HG03064 (cell line): ENCODE data around the gene AQP2.

Experiments
- ATAC-seq: cut with Tn5 transposase; IDR thresholded peaks from one replicate; pipeline ENCODE4 v1.9.1; 2021; ENCODE audit warnings: low read depth; ENCODE audit not compliant: unreplicated experiment

AQP2 gene

DNA sequence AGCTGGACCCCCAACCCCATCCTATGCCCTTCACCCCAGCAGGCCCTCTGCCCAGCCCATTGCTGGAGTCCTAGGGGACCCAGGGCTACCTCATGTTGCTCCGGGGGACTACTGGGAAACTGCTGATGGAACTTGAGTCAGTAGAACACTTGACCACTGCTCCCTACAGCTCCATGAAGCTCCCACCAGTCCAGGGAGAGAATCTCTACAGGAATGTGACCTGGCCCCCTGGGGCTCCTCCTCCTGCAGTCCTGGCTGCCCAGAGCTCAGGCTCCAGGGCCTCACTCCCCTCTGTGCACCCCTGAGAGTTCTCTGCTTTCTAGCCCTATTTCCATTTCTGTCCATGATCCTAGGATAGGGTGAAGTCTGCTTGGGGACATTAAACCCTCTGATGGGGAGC, 10.8 kb upstream of the AQP2 start:
- no peak for ATAC-seq

- ATAC-seq: no peak
Observed at GRCh38 chr12:49941556-49942511, 8.7 kb upstream of the AQP2 start.

DNA sequence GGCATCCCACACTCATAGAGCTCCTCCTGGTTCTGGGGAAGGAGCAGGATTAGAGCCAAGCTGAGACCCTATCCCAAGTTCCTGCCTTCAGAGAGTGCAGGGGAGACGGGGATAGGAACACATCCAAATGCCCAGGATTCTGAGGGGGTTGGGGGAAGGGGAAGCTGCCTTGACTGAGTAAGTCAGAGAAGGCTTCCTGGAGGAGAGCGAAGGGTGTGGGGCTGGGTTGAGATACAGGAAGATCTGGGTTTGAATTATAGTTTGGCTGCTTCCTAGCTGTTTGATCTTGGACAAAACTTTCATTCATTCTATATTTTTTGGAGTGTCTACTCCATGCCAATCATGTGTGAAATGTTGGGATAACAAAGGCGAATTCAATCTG, 8.0 kb upstream of the AQP2 start:
- no peak for ATAC-seq

GRCh38 chr12:49942921-49943624, 7.5 kb upstream of the AQP2 start:
- no peak for ATAC-seq

DNA sequence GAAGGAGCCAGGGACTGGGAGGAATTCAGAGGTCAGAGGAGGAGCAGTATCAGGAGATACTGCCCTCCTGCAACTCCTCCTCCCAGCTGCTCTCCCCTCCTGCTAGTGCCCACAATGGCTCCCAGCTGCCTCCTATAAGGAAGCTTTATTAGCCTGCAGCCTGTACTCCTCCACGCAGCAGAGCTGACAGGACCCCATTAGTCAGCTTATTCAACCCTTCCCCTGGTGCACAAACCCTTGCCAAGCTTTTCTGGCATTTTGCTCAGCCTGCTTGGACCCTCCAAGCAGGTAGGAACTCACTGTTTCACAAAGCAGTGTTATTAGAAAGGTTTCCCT, 6.9 kb upstream of the AQP2 start:
- ATAC-seq: no peak

- no peak for ATAC-seq
Observed at GRCh38 chr12:49944046-49944445, 6.5 kb upstream of the AQP2 start.

DNA sequence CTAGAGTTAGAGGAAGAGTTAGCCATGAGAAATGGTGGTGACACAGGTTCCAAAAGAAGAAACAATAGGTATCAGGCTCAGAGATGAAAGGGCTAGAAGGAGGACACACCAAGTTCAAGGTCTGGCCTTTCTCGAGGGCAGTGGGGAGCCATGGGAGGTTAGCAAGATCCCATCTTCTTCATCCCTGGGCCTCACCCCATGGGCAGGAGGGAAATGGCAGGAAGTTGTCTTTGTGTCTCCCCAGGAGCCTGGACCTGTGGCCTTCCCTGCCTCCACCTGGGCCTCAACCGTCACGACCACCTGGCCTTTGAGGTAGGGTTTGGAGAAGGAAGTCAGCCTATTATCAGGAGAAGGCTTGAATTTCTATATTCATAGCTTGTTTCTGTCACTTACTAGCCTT, 5.8 kb upstream of the AQP2 start:
- no peak for ATAC-seq

GRCh38 chr12:49945394-49946080, 5.0 kb upstream of the AQP2 start:
- ATAC-seq: no peak

DNA sequence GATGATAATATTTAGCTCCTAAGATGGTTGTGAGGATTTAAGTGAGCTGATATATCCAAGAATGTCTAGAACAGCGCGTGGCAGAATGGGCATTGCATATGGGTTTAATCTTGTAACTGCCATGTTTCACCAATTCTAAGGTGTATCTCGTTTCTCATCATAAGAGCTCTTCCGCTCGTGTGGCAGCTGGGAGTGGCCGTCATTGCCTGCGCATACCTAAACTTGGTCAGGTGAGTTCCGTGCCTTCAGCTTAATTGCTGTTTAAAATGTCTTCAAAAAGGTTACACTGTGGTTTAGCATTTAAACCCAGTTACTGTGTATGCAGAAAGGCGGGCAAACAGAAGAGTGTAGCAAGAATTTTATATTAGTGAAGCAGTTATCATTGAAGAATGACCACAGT, 4.5 kb upstream of the AQP2 start:
- ATAC-seq: no peak

GRCh38 chr12:49946497-49946896, 4.0 kb upstream of the AQP2 start:
- no peak for ATAC-seq

- ATAC-seq: no peak
Observed at GRCh38 chr12:49947593-49948226, 2.8 kb upstream of the AQP2 start.

DNA sequence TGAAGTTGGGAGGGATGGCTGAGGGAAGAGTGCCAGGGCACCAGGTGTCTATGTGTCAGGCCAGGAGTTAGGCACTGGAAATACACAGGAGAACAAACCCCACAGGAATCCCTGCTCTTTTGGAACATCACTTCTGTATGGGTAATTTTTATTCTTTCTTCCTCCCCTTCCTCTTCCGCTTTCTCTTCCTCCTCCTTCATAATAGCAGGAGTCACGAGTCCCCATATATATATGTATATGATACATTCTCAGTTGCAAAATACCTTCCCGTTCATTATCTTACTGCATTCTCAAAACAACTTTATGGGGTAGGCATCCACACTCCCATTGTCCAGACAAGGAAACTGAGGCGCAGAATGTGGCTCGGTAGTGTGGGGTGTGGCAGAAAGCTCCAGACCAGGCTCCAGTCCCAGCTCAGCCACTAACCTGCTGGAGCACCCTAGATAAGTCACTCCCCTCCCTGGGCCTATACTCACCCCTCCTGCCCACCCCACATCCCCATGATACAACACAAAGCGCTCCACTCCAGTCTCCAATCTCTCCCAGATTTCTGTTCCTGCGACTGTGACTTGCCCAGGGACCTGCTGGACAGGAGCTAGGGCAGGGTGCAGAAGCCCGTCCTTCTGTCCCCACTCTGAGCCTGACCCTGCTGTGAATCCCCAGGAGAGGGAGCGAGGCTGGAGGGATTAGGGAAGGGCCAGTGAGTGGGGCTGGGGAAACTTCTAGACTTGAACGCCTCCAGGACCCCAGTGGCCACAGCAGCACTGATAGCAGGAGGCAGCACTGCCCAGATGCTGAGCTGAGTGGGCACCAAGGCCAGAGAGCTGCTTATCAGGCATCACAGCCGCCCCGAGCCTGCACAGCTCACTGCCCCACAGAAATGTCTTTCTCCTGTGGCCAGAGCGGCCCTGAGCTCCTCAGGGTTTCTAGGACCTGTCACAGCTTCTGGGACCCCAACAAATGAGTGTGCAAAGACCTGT, 1.4 kb upstream of the AQP2 start:
- no peak for ATAC-seq

DNA sequence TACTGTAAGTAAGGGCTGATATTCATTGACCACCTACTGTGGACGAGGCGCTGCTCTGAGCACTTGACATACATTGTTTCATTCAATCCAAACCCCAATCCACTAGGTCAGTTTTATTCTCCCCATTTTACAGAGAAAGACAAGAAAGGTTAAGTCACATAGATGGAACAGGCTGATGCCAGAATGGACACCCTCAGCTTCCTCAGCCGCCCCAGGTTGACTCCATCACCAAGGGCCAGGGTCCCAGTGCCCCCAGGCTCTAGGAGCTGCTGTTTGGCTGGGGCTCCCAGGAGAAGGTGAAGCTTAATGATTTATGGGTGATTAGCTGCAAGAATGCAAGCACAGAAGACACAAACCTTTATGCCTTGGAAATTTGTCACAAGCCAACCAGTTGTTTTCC, 671 bp upstream of the AQP2 start:
- no peak for ATAC-seq

DNA sequence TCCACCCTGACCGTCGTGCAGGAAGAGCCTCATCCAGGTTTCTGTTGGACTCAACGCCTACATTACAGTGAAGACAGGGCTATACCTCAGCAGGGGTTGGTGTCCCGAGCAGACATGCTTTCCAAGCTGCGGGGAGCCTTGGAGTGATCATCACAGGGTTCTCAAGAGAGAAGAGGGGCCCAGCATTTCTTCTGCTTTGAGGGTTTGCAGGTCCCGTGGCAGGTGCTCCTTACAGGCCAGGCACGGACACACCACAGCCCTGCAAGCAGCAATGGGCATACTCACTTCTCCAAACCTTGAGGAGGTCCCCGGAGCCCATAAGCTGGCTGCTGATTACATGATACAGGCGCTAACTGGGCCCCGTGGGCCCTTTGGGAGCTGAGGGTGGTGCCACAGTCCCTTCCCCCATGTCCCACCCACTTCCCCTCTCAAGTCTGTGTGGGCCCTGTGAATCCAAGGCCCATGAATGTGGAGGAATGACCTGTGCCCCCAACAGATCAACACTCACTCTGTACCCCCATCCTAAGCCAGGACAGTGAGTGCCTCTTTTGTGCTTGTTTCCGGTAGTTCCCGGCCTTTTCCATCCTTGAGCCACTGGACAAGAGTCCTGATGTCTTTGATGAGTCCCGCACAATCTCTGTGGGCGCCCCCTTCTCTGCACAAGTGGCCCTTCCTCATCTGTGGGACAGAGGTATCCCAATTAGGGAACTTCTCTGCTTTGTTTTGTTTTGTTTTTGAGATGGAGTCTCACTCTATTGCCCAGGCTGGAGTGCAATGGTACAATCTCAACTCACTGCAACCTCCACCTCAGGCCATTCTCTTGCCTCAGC, 1.1 kb downstream of the AQP2 start:
- no peak for ATAC-seq

DNA sequence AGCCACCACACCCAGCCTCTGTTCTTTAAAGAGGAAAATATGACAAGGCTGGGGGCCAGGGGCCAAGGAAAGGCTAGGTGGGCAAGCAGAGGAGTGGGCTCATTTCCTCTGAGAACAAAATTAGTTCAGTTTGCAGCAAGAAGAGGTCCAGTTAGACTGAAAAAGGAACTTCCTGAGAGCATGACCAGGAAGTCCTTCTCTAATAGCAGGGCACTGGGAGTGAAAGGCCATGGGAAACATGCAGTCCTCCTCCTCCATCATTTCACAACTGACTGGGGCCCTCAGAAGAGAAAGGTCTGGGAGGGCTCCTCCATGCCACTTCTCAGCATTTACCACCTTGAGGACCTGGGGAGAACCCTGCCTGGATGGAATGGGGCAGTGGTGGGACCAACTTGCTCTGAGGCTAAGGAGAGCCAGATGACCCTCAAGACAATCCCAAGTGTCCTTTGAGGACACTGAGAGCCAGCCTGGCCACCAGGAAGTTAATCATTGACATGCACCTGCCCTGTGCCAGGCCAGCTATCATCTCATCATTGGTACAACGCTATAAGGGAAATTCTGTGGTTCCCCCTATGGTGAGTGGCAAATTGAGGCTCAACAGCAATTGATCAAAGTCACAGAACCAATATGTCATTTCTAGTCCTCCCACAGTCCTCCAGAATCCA, 2.0 kb downstream of the AQP2 start:
- ATAC-seq: no peak

- no peak for ATAC-seq
Observed at GRCh38 chr12:49953151-49953550, 2.6 kb downstream of the AQP2 start.

DNA sequence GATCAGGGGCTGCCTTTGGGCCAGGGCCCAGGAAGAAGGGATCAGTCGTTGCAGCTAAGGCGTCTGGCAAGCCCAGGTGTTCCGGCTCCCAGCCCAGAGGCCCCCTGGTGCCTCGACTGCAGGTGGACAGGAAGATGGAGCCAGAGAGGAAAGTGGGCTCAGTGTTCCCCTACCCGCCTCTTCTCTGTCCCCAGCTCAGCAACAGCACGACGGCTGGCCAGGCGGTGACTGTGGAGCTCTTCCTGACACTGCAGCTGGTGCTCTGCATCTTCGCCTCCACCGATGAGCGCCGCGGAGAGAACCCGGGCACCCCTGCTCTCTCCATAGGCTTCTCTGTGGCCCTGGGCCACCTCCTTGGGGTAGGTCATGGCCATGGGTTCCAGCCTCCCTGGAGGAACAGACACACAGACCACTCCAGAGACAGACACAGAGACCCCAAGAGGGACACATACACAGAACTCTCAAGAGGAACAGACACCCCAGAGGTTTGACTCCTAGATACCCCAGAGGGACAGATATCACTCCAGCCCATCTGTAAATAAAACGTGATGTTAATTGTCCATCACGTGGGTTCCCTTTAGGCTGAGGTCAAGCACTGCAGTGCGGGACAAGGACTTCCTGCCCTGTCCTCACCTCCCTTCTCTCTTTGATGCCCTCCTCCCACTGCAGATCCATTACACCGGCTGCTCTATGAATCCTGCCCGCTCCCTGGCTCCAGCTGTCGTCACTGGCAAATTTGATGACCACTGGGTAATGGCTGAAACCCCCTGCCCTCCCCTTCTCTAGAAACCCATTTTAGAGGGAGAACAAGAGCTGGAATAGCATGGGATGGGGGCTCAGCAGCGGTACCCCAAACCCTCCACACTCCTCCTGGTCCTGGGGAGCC, 3.7 kb downstream of the AQP2 start:
- no peak for ATAC-seq
